Astrocyte (in vitro differentiated cells and primary cell): Measurements from ENCODE around the gene TAF7.
A peak's percentile ranks its signal among the peaks of the same experiment; 100 is the strongest.

Experiments
- CTCF ChIP-seq: IDR thresholded peaks from 2 replicates; pipeline ENCODE4 v1.5.1; 2011; ENCODE audit warnings: low read depth, mild to moderate bottlenecking, inconsistent platforms, low read length, moderate library complexity; ENCODE audit not compliant: insufficient read depth
- EZH2 ChIP-seq: IDR thresholded peaks from 2 replicates; pipeline ENCODE4 v1.6.1; 2012; ENCODE audit warnings: mild to moderate bottlenecking, low read length, inconsistent platforms; ENCODE audit not compliant: insufficient read depth

GRCh38 chr5:141354900-141355469 is 34.4 kb upstream of the TAF7 start, which contains the start of gene PCDHGA4:
- TF ChIP-seq EZH2 (no peak), CTCF (peak; percentile 39)
